T-helper 9 cell (primary cell): ENCODE results near the gene FOXC2.

Source experiments
- DNase-seq: peaks from one replicate; pipeline ENCODE4 v3.0.0-alpha.2; 2020

FOXC2 gene

DNA sequence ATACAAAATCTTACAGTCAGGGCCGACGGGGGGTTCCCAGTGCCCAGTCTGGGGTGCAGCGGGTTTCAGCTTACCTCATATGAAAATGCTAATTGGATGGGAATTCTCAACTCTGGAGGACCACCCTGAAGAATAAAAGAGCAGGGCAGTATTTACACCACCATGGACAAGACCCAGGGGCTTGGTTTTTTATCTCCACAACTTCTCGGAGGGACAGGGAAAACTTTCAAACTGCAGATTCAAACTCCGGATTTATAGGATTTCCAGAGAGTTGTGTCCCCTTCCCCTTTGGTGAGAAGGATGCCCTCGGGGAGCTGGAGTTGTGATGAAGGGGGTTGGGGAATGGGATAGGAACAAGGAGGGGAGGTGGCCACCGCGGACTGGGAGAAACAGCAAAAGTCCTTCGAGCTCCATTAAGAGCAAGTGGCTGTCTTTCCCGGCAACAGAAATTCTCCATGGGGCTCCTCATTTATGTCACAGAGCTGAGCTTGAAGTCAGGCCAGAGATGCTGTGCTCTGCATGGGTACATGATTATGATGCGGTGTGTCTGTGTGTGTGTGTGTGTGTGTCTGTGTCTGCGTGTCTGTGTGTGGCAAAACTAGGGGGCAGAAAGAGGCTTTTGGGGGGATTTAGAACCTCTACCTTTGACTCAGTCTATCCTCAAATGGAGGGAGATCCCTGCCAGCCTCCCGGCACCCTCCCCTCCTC lies 27.4 kb downstream of the FOXC2 start:
- DNase-seq = no peak

GRCh38 chr16:86594721-86595120 lies 28.1 kb downstream of the FOXC2 start:
- DNase-seq = no peak

GRCh38 chr16:86595983-86596605 lies 29.5 kb downstream of the FOXC2 start:
- no peak for DNase-seq

DNA sequence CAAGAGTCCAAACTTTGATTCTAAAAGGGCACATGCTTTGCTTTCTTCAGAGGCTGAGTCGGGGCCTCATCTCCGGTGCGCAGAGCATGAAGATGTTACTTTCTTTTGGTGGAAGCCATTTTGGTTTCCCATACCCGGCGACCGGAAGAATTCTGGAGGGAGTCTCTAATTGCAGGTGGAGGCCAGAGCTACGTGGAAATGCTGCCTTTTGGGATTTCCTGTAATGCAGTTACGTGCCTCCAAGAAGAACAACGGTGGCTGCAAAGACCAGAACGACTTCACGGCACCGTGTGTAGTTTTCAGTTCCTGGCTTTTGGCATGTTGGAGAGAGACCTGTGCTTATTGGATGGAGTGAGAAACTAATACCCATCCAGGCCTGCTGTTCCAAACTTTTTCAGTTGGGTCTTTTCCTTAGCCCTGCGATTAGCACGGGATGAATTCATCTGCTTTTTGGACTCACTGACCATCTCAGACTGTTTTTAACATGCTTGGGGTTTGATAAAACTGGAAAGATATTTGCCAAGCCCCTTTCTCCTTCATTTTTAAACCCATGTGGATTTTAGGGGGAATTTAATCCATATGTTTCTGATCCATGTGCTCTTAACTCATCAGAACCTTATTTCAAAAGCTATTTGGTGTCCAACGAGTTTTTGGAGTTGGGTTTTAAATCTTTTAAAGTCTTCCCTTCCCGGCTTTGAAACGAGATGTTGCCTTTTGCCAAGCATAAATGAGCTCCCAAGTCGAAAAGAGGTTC lies 30.7 kb downstream of the FOXC2 start:
- DNase-seq = no peak

GRCh38 chr16:86597880-86598606 lies 31.4 kb downstream of the FOXC2 start:
- DNase-seq = no peak

DNA sequence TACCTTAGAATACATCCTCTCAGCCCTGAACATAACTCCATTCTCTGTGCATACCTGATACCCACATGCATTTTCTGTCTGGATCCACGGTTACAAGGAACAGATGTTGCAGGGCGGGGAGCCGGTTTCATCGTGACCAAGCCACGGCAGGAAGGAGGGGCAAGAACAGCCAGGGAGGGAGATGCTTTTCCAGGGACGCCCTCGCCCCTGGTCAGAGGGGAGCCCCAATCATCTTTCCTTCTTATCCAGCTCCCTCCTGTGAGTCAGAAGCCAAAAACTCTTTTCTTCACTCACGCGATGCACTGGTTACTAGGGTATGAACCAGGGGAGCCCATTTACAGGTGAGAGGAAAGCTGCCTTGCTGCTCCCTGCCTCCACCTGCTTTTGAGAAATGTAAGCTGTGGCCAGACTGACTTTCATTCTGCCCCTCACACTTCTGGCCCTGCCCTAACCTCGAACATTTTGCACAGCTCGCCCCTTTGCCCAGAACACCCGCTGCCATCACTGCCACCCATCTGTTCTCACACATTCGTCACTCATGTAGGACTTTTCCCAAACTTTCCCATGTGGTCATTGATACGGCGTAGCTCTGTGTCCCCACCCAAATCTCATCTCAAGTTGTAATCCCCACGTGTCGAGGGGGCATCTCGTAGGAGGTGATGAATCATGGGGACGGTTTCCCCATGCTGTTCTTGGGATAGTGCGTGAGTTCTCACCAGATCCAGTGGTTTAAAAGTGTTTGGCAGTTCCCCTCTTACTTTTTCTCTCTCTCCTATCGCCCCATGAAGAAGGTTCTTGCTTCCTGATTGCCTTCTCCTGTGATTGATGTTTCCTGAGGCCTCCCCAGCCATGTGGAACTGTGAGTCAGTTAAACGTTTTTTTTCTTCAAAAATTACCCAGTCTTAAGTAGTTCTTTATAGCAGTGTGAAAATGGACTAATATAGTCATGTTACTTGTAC lies 32.3 kb downstream of the FOXC2 start:
- DNase-seq = no peak

DNA sequence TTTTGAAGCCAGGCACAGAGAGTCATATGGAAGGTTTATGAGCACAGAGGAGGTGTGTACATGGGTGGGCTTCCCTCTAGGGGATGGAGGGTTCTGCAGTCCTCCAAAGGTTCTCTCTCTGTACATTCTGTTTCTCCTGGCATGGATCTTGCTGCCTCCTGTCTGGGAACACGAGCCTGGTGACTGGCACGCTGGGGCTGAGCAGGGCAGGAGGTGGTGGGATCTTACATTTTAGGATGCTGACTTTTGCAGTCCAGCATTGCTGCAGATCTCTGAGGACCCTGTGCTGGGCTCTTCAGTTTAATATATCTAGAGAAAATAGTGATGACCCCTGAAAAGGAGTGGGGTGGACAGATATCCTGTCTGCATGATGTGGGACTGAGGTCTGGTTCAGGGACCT lies 34.7 kb downstream of the FOXC2 start:
- DNase-seq = no peak

GRCh38 chr16:86602521-86602920 lies 35.9 kb downstream of the FOXC2 start:
- no peak for DNase-seq

DNA sequence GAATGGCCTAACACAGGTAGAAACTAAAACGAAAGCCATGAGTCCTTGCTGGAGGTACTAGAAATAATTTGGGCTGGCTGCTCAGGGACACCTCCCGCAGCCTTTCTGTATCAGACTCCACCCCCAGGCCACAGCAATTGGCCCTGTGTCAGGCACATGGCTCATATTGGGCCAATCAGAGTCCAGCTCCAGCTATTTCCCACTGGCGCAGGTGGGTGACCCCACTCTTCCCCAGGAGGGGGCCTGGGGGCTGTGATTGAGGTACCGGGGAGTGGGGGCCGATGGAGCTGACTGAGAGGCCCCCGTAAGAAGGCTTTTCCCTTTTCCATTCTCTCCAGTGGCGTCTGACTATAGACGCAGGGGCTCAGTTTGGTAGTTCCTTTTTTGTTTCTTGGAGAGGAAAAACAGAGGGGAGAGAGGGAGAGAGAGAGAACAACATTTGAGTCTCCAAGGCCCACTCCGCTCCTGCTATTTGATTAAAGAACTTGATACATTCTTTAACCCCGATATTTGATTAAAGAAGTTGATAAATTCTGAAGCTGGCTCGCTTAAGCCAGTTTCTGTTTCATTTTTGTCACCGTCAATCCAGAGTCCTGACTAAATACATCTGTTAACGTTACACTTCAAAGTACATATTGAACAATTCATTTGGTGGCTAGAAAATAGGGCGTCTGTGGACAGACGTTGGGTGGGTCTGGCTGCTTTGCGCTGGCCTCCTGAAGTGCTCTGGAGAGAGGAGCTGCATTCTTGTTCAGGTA lies 38.0 kb downstream of the FOXC2 start:
- peak; percentile 7 for DNase-seq

- DNase-seq = no peak
These were observed 39.3 kb downstream of the FOXC2 start for GRCh38 chr16:86605950-86606349.

DNA sequence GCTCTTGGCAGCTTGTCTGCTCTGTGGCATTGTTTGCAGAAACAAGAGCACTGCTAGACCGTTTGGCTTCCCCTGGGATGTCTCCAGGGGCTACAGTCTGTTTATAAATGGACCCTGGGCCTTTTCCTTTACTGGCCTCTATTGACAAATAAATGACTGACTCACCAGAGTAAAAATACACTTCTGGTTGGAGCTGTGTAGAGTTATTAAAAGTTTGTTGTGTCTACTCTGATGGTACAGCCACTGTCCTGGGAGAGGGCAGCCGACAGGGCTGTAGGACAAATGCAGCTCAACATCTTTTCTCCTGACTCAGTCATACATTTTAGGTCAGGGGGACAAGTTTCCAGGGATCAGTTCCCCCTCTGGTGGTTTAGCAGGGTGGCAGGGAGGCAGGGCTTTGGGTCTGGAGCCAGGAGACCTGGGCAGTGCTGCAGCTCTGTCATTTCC lies 41.7 kb downstream of the FOXC2 start:
- DNase-seq = no peak

GRCh38 chr16:86609115-86609514 lies 42.5 kb downstream of the FOXC2 start:
- no peak for DNase-seq

DNA sequence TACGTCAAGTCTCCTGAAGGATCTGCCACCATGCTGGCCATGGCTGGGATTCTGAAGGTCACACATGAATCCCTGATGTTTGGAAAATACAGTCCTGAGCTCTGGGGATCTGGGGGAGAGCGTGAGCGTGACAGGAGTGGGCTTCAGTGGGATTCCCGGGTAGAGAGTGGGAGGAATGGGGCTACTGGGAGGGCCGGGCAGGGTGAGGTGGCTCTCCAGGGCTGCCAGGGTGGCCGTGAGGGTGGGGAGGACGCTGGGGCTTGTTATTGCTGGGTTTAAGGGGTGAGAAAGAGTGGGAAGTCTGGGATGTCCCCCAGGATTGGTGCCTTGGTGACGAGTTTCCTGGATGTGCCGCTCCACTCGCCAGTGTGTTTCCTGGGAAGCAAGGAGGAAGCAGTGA lies 43.0 kb downstream of the FOXC2 start:
- no peak for DNase-seq

GRCh38 chr16:86610779-86611524 lies 44.3 kb downstream of the FOXC2 start:
- no peak for DNase-seq

- DNase-seq = no peak
These were observed 44.9 kb downstream of the FOXC2 start for GRCh38 chr16:86611525-86611855.

GRCh38 chr16:86611941-86612340 lies 45.3 kb downstream of the FOXC2 start:
- DNase-seq = no peak

DNA sequence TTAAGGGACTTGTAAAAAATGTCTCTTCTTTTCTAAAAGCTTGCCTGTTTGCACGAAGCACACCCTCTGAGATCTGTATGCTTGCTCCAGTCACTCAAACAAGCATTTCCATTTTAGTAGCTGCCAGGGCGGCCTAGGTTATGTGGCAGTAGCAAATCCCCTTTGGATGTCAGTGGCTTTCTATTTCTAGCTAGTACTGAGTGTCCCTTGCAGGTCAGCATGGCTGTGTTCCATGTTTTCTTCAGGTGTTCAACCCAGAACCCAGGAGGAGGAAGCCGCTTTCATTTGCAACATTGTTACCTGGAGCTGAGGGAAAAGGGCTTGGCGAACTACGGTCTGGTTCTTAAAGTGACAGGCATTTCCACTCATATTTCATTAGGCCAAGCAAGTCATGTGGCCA lies 48.1 kb downstream of the FOXC2 start:
- no peak for DNase-seq

DNA sequence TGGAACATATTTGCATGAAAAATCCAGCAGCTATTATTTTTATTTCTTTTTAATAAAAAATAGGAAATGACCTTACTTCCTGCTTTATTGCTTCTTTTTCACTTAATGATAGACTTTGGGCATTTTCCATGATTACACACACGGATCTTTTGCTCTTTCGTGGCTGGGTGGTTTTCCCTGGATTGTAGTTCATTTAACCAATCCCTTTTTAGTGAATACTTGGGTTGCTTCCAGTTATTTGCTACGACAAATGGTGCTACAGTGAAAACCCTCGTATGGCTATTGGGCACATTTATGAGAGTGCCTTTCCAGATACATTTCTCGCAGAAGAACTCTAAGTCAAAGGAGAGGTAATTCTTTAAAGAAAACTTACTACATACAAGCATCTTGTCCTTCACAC lies 50.3 kb downstream of the FOXC2 start:
- DNase-seq = no peak

DNA sequence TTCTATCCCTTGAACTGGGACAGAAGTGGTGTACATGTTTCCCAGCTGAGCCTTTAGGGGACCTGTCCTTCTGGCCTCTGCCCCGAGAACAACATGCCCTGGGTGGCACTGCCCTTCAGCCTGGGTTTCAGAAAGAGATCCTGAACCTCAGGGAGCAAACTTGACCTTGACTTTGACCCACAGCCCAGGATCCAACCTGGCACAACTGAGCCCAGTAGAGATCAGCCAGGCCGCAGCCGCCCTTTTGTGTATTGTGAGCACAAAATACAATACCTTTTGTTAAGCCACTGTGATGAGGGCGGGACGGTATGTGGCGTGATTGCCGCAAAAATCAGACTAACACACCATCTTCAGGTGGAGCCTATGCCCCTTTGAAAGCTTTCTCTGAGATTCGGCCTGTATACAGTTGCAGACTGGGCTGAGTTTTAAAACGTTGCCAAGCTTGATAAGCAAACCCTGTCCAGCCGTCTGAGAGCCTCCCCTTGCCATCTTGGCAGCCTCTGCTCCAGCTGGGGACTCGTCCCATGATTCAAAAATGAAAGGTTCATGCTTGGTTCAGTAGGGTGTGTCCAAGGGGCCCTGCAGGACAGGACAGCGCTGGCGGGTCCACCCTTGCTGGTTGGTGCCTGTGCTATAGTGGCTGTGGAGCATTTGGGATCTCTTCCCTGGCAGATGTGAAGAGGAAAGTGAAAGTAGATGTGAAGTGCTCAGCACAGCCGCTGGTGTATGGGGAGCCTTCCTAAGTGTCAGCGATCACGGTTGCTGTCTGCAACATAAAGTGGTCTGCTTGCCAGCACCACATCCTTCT lies 52.0 kb downstream of the FOXC2 start:
- DNase-seq = no peak
